Ovary (tissue), 3 donors: ENCODE data around the gene PUS1.

Source experiments
- EP300 ChIP-seq: sonication (generic); formaldehyde crosslinking; IDR thresholded peaks from one replicate; pipeline ENCODE4 v1.6.1; 2017; ENCODE audit warnings: antibody characterized with exemption
- TF ChIP-seq, protein P1 (sequence below), 3 donors: fragments of 450-650 bp in 2 of 3; fragments of 200-600 bp in 1 of 3; IDR thresholded peaks; one replicate each; pipeline versions ENCODE4 v1.5.1 to v1.8.0; 2016 to 2022; ENCODE audit warnings: antibody characterized with exemption in 3 of 3, mild to moderate bottlenecking in 1 of 3
- donor health status: DM: no; HTN: no; CAD: no.

DNA sequence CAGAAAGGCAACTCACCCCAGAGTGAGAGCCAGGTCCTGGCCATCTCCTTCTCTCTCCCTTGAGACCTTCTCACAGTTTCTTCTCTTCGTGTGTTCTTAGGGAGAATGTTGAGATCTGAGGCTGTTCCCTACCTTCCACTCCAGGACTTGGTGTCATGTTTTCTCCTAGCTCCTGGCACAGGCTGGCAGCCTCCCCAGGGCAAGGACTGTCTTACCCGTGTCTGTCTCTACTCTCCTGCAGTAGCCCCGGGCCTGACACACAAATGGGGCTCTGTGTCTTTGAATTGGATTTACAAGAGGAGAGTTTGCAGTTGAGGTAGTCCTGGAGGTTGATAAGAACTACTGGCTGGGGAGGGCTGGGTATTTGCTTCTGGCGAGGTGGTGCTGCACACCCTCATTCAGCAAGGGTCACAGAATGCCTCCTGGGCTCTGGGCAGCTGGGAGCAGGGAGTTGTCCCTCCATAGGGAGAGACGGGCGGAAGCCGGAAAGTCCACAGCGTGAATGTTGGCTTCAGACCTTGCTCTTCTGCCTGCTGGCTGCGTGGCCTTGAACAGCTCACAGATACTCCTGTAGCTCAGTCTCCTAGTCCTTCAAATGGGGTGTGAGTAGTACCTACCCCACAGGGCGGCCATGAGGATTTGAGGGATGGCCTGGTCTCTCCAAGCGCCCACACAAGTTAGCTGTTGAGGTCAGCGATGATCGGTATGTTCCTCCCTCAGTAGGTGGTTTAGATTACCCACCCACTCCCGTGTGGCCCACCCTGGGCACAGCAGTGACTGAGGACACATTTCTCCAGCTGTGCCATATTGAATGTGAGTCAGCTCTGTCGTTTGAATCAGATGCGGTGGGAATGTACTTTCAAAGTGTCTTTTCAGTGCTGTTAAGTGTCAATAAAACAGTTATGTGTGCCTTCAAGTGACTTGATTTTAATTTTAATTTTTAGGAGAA is 30.8 kb downstream of the PUS1 start:
- TF ChIP-seq EP300: no peak
- TF ChIP-seq, protein P1, sequence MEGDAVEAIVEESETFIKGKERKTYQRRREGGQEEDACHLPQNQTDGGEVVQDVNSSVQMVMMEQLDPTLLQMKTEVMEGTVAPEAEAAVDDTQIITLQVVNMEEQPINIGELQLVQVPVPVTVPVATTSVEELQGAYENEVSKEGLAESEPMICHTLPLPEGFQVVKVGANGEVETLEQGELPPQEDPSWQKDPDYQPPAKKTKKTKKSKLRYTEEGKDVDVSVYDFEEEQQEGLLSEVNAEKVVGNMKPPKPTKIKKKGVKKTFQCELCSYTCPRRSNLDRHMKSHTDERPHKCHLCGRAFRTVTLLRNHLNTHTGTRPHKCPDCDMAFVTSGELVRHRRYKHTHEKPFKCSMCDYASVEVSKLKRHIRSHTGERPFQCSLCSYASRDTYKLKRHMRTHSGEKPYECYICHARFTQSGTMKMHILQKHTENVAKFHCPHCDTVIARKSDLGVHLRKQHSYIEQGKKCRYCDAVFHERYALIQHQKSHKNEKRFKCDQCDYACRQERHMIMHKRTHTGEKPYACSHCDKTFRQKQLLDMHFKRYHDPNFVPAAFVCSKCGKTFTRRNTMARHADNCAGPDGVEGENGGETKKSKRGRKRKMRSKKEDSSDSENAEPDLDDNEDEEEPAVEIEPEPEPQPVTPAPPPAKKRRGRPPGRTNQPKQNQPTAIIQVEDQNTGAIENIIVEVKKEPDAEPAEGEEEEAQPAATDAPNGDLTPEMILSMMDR (IDR thresholded peaks at IDR 0.05): no peak
